Ovary (tissue), 9 donors: ENCODE data around the gene TBX3. TPM values are rescaled to one million over a fixed set of nuclear protein-coding genes. Genes with fewer than 3 reads are reported as not detected.

Experiments used
- DNase-seq, 5 donors: peaks; one replicate each; pipeline ENCODE4 v3.0.0-alpha.2; 2019 to 2020
- H3K27ac ChIP-seq, 2 donors: fragments of 200-600 bp; one replicate each; pipeline versions ENCODE4 v1.5.1 to v1.8.0; 2019 to 2022
- H3K27me3 ChIP-seq: fragments of 200-600 bp; one replicate; pipeline ENCODE4 v1.8.0; 2022
- H3K36me3 ChIP-seq: fragments of 200-600 bp; sonication (generic); one replicate; pipeline ENCODE4 v1.5.1; 2019
- H3K4me1 ChIP-seq: one replicate; pipeline ENCODE4 v1.8.1; 2013; ENCODE audit warnings: mild to moderate bottlenecking, moderate library complexity; ENCODE audit not compliant: insufficient read depth
- H3K4me3 ChIP-seq: fragments of 200-600 bp; sonication (generic); one replicate; pipeline ENCODE4 v1.5.1; 2017
- H3K9me3 ChIP-seq, 2 donors: fragments of 200-600 bp in 1 of 2; sonication (generic) in 1 of 2; one replicate each; pipeline versions ENCODE4 v1.5.1 to v1.8.1; 2013 to 2019; ENCODE audit warnings: mild to moderate bottlenecking in 1 of 2, moderate library complexity in 1 of 2
- CTCF ChIP-seq, 3 donors: fragments of 450-650 bp in 2 of 3; fragments of 200-600 bp in 1 of 3; IDR thresholded peaks; one replicate each; pipeline versions ENCODE4 v1.5.1 to v1.8.0; 2016 to 2022; ENCODE audit warnings: antibody characterized with exemption in 3 of 3, mild to moderate bottlenecking in 1 of 3
- EP300 ChIP-seq: sonication (generic); formaldehyde crosslinking; IDR thresholded peaks from one replicate; pipeline ENCODE4 v1.6.1; 2017; ENCODE audit warnings: antibody characterized with exemption
- POLR2A ChIP-seq: fragments of 450-650 bp; IDR thresholded peaks from one replicate; pipeline ENCODE4 v1.6.1; 2017; ENCODE audit warnings: antibody characterized with exemption, mild to moderate bottlenecking, moderate library complexity
- WGBS, 3 donors: extraction: QIAGEN DNeasy Blood & Tissue Kit in 1 of 3; methylation state at CpG; one replicate each; pipeline versions ENCODE4 v1.1.5 to v1.1.7; 2013 to 2017; 5-methylcytosine and 5-hydroxymethylcytosine counted together
- intact Hi-C, 4 donors: fragments of 100-400 bp; cut with DNase I; formaldehyde crosslinking; loops; one replicate each; pipeline versions ENCODE4 v1.11.0 to v1.15.1; 2022 to 2023
- polyA plus RNA-seq, 2 donors: library from polyadenylated mRNA; stranded (reverse); fragments of 200-250 nt in 1 of 2; fragments of 350-450 nt in 1 of 2; fragmentation: Illumina TruSeq in 1 of 2; extraction: RNeasy Lipid Tissue Mini Kit (QIAGEN cat#74804) in 1 of 2; gene quantifications; one replicate each; pipeline ENCODE4 v1.2.3, GENCODE V29; 2013 to 2014
- total RNA-seq, 7 donors: library from RNA; depleted of rRNA in 2 of 7; stranded (reverse); fragments of >200 nt in 2 of 7; fragmentation: NEBNext Ultra II Directional in 3 of 7; extraction: Animal tissue kit (Norgen Biotek cat#: 25700) in 3 of 7; gene quantifications; one replicate each; pipeline versions ENCODE4 v1.1.0 to v1.2.4, GENCODE V29; 2016 to 2023
- donor health status: DM: no; HTN: no; CAD: no; lungs with moderate emphysema.
- donor health status: DM: no; HTN: no; CAD: no.
- donor health status: Bipolar disorder and iron deficiency.
- donor health status: DM: yes; HTN: yes; CAD: no.
- donor health status: DM: no; HTN: no; CAD: no.
- donor health status: DM: yes; HTN: yes; CAD: no.

Gene TBX3
- total and polyA plus RNA-seq, 9 donors, result 25.4 to 106 (median 61.2) TPM

DNA sequence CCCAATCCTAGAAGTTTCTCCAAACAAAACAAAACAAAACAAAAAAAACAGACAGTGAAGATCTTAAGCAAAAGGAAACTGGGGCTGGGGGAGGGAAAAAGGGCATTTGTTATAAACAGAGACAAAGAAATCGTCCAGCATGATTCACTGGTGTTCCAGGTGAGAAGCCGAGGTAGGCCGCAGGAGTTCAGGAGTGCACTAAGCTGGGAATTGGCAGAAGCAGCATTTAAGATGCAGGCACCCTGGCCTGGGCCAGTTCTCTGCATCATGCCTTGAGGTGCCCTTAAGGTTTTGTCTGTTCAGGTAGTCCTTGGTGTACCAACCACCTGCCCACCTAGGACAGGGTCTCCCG, 11.2 kb downstream of the TBX3 start:
- no peaks in the 10 kb centered on the region for H3K27me3 ChIP-seq
- WGBS, 3 donors, result 18 to 27% (median 20%) methylated on average over 4 of the region's 4 CpGs
- no peaks in the 10 kb centered on the region for H3K9me3 ChIP-seq
- intact Hi-C loops, result no loop called here
- no peak overlapping the region for H3K4me3 ChIP-seq
- H3K4me1 ChIP-seq, result peaks cover 9% of the 10 kb centered on the region
- peak overlapping the region; percentile 7 to 68 for H3K27ac ChIP-seq
- no peak for TF ChIP-seq CTCF (IDR thresholded peaks at IDR 0.05)
- no peak for TF ChIP-seq EP300
- no peak for TF ChIP-seq POLR2A
- DNase-seq, result no peak
- no peaks in the 10 kb centered on the region for H3K36me3 ChIP-seq

DNA sequence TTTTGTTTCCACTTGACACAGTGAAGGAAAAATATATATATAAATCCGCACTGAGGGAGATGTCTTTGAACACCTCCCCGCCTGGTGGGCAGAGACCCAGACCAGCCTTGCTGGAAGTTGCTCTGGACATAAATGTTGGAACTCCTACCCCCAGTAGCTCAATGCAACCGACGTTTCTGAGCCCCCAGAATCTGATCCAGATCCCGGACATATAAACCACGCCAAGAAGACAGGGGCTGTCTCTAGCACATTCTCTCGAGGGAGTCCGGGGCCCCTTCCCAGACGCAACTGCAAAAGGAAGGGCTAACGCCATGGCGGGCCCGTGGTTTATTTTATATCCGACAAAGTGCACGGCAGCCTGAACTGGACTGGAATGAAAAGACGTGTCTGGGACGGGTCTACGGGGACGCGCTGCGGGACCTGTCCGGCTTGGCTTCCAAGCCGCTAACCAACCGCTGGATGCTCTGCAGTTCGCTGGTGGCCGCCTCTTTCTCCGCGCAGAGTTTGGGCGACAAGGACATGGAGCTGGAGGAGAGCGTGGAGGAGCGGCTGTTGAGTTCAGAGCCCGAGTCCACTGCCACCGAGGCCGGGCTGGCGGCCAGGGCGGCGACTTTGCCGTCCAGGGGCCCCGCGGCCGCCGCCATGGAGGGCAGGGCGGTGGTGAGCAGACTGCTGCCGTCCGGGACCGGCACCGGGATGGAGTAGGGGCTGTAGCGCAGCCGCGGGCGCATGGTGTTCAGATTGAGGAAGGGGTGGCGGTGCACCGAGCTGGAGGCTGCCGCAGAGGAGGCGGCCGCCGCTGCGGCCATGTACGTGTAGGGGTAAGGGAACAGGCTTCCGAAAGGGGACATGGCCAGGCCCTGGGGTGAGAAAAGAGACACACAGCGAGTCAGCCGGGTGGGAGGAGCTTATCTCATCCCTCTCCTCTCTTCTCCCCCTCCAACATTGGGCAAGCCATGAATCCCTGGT, 12.2 kb downstream of the TBX3 start:
- Histone ChIP-seq H3K4me3 (peak overlapping the region; percentile 29), H3K9me3 (no peaks in the 10 kb centered on the region), H3K27me3 (no peaks in the 10 kb centered on the region), H3K4me1 (peaks cover 11% of the 10 kb centered on the region), H3K36me3 (no peaks in the 10 kb centered on the region), H3K27ac (peak overlapping the region in 1 of 2 donors; percentile 68)
- 43 to 68% (median 65%) methylated on average over 61 of the region's 61 CpGs for WGBS, 3 donors
- peak in 4 of 5 donors; percentile 40 to 56 (median 48) for DNase-seq
- intact Hi-C loops, result no loop called here
- TF ChIP-seq CTCF (IDR thresholded peaks at IDR 0.05) (no peak), EP300 (no peak), POLR2A (no peak)

- intact Hi-C loops, result no loop called here
- WGBS, 3 donors, result 17 to 28% (median 21%) methylated on average over 4 of the region's 4 CpGs
- H3K4me3 ChIP-seq, result no peak overlapping the region
- H3K9me3 ChIP-seq, result no peaks in the 10 kb centered on the region
- no peaks in the 10 kb centered on the region for H3K27me3 ChIP-seq
- H3K4me1 ChIP-seq, result peaks cover 11% of the 10 kb centered on the region
- no peaks in the 10 kb centered on the region for H3K36me3 ChIP-seq
- no peak for DNase-seq
- TF ChIP-seq CTCF (IDR thresholded peaks at IDR 0.05), result no peak
- no peak for TF ChIP-seq EP300
- TF ChIP-seq POLR2A, result no peak
- H3K27ac ChIP-seq, result peak overlapping the region in 1 of 2 donors; percentile 68
Measured at GRCh38 chr12:114671066-114671442, 12.9 kb downstream of the TBX3 start.

GRCh38 chr12:114670291-114670980, 13.5 kb downstream of the TBX3 start:
- intact Hi-C loops, result no loop called here
- Histone ChIP-seq H3K27me3 (no peaks in the 10 kb centered on the region), H3K4me1 (peaks cover 11% of the 10 kb centered on the region)

More at GRCh38 chr12:114670291-114670980, 13.5 kb downstream of the TBX3 start:
- H3K9me3 ChIP-seq, result no peaks in the 10 kb centered on the region
- TF ChIP-seq EP300 (no peak), CTCF (IDR thresholded peaks at IDR 0.05) (no peak), POLR2A (no peak)
- peak overlapping the region; percentile 21 to 80 for H3K27ac ChIP-seq
- WGBS, 3 donors, result 31 to 49% (median 40%) methylated on average over 3 of the region's 3 CpGs
- DNase-seq, result no peak
- H3K4me3 ChIP-seq, result no peak overlapping the region
- H3K36me3 ChIP-seq, result no peaks in the 10 kb centered on the region
